CD4-positive, alpha-beta T cell (primary cell): Measurements from ENCODE around the gene EPM2A. TPM values are rescaled to one million over a fixed set of nuclear protein-coding genes. Genes with fewer than 3 reads are reported as not detected.

Experiments used
- ATAC-seq: fragments of 200-7000 bp; cut with Tn5 transposase; one replicate; pipeline ENCODE4 v1.10.0; 2022; ENCODE audit warnings: mild to moderate bottlenecking; ENCODE audit not compliant: poor library complexity
- CTCF ChIA-PET: fragments of 350-600 bp; sonication (Branson Sonifier 250); formaldehyde crosslinking; loops from one replicate; lab custom pipeline; 2021; ENCODE audit warnings: antibody characterized with exemption, inconsistent platforms; lab: Charles Lee
- POLR2A ChIA-PET: fragments of 350-600 bp; sonication (Branson Sonifier 250); formaldehyde crosslinking; loops from one replicate; lab custom pipeline; 2021; ENCODE audit warnings: antibody characterized with exemption, inconsistent platforms; lab: Charles Lee
- DNase-seq, 14 experiments: peaks; one replicate each; pipeline ENCODE4 v3.0.0-alpha.2; 2013 to 2020; ENCODE audit warnings: mixed read lengths in 2 of 14
- H3K27ac ChIP-seq, 2 donors: one replicate each; pipeline versions ENCODE4 v1.5.1 to v1.7.0; 2013; ENCODE audit warnings: low read length in 2 of 2, low read depth in 1 of 2, mild to moderate bottlenecking in 1 of 2
- H3K27me3 ChIP-seq, 2 experiments: 1 replicate in 1 of 2; 2 replicates in 1 of 2; pipeline versions ENCODE4 v1.6.1 to v1.7.0; 2013; ENCODE audit warnings: low read length in 2 of 2, control low read depth in 1 of 2, mild to moderate bottlenecking in 1 of 2, moderate library complexity in 1 of 2; ENCODE audit not compliant: insufficient read depth in 2 of 2, control insufficient read depth in 1 of 2
- H3K36me3 ChIP-seq: one replicate; pipeline ENCODE4 v1.6.1; 2013; ENCODE audit warnings: low read length, control low read depth; ENCODE audit not compliant: insufficient read depth
- H3K4me1 ChIP-seq: one replicate; pipeline ENCODE4 v1.6.1; 2013; ENCODE audit warnings: low read length, control low read depth; ENCODE audit not compliant: insufficient read depth
- H3K4me3 ChIP-seq: one replicate; pipeline ENCODE4 v1.5.1; 2013; ENCODE audit warnings: mild to moderate bottlenecking, low read length, moderate library complexity
- H3K9me3 ChIP-seq, 2 experiments: 1 replicate in 1 of 2; 2 replicates in 1 of 2; pipeline versions ENCODE4 v1.6.1 to v1.7.0; 2013; ENCODE audit warnings: low read length in 2 of 2, mild to moderate bottlenecking in 2 of 2, control low read depth in 1 of 2, moderate library complexity in 1 of 2; ENCODE audit not compliant: control insufficient read depth in 1 of 2, insufficient read depth in 1 of 2
- H3K27ac Mint-ChIP-seq: one replicate; pipeline ENCODE4 v1.8.0; 2020; ENCODE audit warnings: mixed read lengths
- H3K27me3 Mint-ChIP-seq: one replicate; pipeline ENCODE4 v1.8.0; 2021; ENCODE audit warnings: mixed read lengths
- H3K36me3 Mint-ChIP-seq: one replicate; pipeline ENCODE4 v1.8.0; 2021; ENCODE audit warnings: low read depth, mixed read lengths
- H3K4me1 Mint-ChIP-seq: one replicate; pipeline ENCODE4 v1.8.0; 2021; ENCODE audit warnings: low read depth, mixed read lengths
- H3K4me3 Mint-ChIP-seq: one replicate; pipeline ENCODE4 v1.8.0; 2020; ENCODE audit warnings: mild to moderate bottlenecking, mixed read lengths
- H3K9me3 Mint-ChIP-seq: one replicate; pipeline ENCODE4 v1.8.0; 2020; ENCODE audit warnings: mixed read lengths
- CTCF ChIP-seq: fragments of 200-600 bp; IDR thresholded peaks from one replicate; pipeline ENCODE4 v1.8.0; 2022; ENCODE audit warnings: antibody characterized with exemption, mild to moderate bottlenecking
- intact Hi-C, 2 experiments: fragments of 100-400 bp; cut with DNase I in 1 of 2; cut with micrococcal nuclease in 1 of 2; formaldehyde crosslinking; loops; one replicate each; pipeline versions ENCODE4 v1.15.1 to v1.9.0; 2023 to 2025; cut with DNase I, micrococcal nuclease
- total RNA-seq, 174 experiments: library from RNA in 2 of 174; stranded (reverse) in 2 of 174; gene quantifications; one replicate each; pipeline ENCODE4 v1.2.3 and lab custom pipeline; 2021 to 2026

The EPM2A gene
- total RNA-seq, 2 experiments from 2014 or later = 5.0 to 5.7 TPM

DNA sequence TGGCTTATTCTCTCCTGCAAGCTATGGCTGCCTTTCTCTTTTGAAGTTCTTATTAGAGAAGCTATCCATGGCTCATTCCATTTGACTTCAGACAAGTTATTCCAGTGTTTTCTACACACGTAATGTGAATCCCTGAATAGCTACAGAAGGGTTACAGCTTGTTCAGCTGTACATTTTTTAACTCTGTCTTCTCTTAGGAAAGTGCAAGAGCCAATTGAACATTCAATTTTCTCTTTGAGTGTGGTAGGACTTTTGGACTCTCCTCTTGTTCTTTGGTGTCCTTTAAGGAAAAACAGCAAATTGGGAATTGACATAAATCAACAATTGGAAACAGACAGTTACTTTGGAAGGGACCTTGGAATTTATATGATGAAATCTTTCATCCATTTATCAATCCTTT lies 125.8 kb downstream of the EPM2A start:
- POLR2A ChIA-PET = no interaction called here
- intact Hi-C loops = no loop called here

DNA sequence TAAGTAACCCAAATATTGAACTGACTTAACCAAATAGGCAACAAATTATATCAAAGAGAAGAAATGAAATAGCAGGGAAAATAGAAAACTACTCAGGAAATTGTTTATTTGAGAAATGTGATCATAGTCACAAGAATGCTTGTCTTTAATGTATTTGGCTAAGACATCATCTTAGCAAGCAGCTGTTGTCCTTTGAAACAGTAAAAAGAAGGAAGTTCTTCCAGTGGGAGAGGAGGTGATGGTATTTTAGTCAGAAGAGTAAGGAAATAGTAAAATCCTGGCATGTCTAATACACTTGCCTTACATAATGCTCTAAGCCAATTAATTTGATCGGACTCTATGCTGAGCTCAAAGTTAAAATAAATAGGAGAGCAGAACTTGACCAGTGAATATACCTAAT lies 126.5 kb downstream of the EPM2A start:
- intact Hi-C loops = no loop called here
- ChIA-PET POLR2A (no interaction called here), CTCF (no interaction called here)
- TF ChIP-seq CTCF = no peak
- Histone ChIP-seq H3K36me3 (no peaks in the 10 kb centered on the region), H3K9me3 (no peaks in the 10 kb centered on the region), H3K27me3 (no peaks in the 10 kb centered on the region), H3K27ac (no peak overlapping the region), H3K4me1 (no peaks in the 10 kb centered on the region), H3K4me3 (no peak overlapping the region)
- no peaks in the 10 kb centered on the region for H3K4me1 Mint-ChIP-seq
- DNase-seq (no peak), ATAC-seq (no peak)
- H3K36me3 Mint-ChIP-seq = no peaks in the 10 kb centered on the region
- H3K4me3 Mint-ChIP-seq = no peak overlapping the region
- H3K27ac Mint-ChIP-seq = no peak overlapping the region
- H3K9me3 Mint-ChIP-seq = peaks cover 2% of the 10 kb centered on the region
- peaks cover 14% of the 10 kb centered on the region for H3K27me3 Mint-ChIP-seq

More for the DNA sequence above, 125.8 kb downstream of the EPM2A start:
- no peak overlapping the region for H3K27ac ChIP-seq
- Mint-ChIP-seq H3K27me3 (peaks cover 14% of the 10 kb centered on the region), H3K4me1 (no peaks in the 10 kb centered on the region), H3K4me3 (no peak overlapping the region), H3K9me3 (peaks cover 2% of the 10 kb centered on the region), H3K36me3 (no peaks in the 10 kb centered on the region), H3K27ac (no peak overlapping the region)
- no peaks in the 10 kb centered on the region for H3K9me3 ChIP-seq
- H3K4me3 ChIP-seq = no peak overlapping the region
- DNase-seq (no peak), ATAC-seq (no peak)
- no peaks in the 10 kb centered on the region for H3K4me1 ChIP-seq
- no peak for TF ChIP-seq CTCF
- CTCF ChIA-PET = no interaction called here
- H3K27me3 ChIP-seq = peaks cover 0 to 3% of the 10 kb centered on the region in 2 experiments
- H3K36me3 ChIP-seq = no peaks in the 10 kb centered on the region

GRCh38 chr6:145603991-145604390 lies 131.3 kb downstream of the EPM2A start:
- H3K27me3 ChIP-seq = no peaks in the 10 kb centered on the region
- intact Hi-C loops = no loop called here
- H3K4me3 ChIP-seq = no peak overlapping the region
- H3K27ac ChIP-seq = no peak overlapping the region
- no peaks in the 10 kb centered on the region for H3K9me3 ChIP-seq
- Mint-ChIP-seq H3K27ac (no peak overlapping the region), H3K36me3 (no peaks in the 10 kb centered on the region), H3K9me3 (peaks cover 2% of the 10 kb centered on the region), H3K27me3 (peaks cover 14% of the 10 kb centered on the region), H3K4me3 (no peak overlapping the region), H3K4me1 (no peaks in the 10 kb centered on the region)
- POLR2A ChIA-PET = no interaction called here
- H3K36me3 ChIP-seq = no peaks in the 10 kb centered on the region
- no peaks in the 10 kb centered on the region for H3K4me1 ChIP-seq
- TF ChIP-seq CTCF = no peak
- ATAC-seq = no peak
- no peak for DNase-seq
- CTCF ChIA-PET = no interaction called here
